ENCODE data around the gene SNAPC3.

The SNAPC3 gene

DNA sequence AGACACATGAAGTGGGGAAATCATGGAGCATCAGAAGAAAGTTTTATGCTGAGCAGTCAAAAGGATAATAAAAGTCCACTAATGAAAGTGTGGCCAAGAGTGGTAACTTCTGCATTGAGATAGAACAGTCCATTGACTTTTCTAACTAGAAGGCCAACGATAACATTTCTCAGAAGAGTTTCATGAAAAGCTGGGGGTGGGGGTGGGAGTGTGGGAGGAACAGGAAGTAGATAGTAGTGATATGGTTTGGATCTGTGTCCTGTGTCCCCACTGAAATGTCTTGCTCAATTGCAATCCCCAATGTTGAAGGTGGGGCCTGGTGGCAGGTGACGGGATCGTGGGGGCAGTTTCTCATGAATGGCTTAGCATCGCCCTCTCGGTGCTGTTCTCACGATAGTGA, 36.2 kb upstream of the SNAPC3 start:
- TF ChIP-seq, protein P1, sequence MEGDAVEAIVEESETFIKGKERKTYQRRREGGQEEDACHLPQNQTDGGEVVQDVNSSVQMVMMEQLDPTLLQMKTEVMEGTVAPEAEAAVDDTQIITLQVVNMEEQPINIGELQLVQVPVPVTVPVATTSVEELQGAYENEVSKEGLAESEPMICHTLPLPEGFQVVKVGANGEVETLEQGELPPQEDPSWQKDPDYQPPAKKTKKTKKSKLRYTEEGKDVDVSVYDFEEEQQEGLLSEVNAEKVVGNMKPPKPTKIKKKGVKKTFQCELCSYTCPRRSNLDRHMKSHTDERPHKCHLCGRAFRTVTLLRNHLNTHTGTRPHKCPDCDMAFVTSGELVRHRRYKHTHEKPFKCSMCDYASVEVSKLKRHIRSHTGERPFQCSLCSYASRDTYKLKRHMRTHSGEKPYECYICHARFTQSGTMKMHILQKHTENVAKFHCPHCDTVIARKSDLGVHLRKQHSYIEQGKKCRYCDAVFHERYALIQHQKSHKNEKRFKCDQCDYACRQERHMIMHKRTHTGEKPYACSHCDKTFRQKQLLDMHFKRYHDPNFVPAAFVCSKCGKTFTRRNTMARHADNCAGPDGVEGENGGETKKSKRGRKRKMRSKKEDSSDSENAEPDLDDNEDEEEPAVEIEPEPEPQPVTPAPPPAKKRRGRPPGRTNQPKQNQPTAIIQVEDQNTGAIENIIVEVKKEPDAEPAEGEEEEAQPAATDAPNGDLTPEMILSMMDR (IDR thresholded peaks at IDR 0.05; ENCODE audit: borderline replicate concordance, insufficient read depth, low read depth, low read length), result no peak
- no peak overlapping the region for H3K4me3 ChIP-seq (ENCODE audit: low read depth, low read length)

DNA sequence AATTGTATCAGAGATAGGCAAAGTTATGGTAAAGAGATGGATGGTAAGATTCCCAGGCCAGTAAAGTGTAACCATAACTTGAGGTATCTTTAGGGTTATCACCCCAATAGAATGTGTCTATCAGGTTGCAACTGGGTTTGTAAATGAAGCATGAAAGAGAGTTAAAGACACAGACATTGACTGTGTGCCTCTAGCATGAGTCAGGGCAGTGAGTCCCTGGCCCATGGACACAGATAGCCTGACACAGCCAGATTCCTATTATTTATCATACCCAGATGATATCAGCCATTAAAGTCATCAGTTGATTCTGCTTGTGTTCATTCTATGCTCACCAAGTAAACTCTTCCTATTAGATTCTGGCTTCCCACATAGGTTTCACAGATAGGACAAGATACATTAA, 33.5 kb upstream of the SNAPC3 start:
- no peak overlapping the region for H3K4me3 ChIP-seq (ENCODE audit: low read depth, low read length)
- TF ChIP-seq, protein P1 (IDR thresholded peaks at IDR 0.05; ENCODE audit: borderline replicate concordance, insufficient read depth, low read depth, low read length), result no peak

DNA sequence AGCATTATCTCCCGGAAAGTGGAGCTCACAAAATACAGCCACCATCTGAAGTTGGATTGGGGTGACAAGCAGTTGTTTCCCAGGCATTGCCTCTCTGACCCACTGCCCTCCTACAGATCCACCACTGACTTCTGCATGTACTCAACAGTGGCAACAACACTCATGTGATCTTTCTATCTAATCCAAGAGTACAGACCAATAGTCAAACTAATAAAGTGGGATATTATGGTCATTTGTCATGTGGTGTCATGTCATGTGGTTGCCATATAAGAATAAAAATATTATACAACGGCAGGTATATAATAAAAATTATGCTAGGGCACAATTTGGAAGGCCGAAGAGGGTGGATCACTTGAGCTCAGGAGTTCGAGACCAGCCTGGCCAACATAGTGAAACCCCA, 33.0 kb upstream of the SNAPC3 start:
- no peak overlapping the region for H3K4me3 ChIP-seq (ENCODE audit: low read depth, low read length)
- TF ChIP-seq, protein P1 (IDR thresholded peaks at IDR 0.05; ENCODE audit: borderline replicate concordance, insufficient read depth, low read depth, low read length), result no peak

DNA sequence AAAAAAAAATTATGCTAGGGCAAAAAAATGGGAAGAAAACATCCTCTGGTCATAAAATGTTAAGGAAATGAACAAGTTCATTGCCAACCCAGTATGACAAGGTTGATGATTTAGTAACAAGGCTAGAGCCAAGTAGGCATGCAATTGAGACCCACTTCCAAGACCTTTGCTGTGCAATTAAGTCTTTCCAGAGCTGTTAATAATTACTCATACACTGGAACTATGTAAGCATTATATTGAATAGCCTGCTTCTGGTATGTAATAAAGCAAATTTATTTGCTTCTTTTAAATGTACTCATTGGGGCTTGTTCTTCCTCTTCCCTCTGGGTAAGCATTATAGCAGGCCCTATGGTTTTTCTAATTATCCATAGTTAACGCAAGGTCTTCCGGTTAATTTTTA, 32.5 kb upstream of the SNAPC3 start:
- TF ChIP-seq, protein P1 (IDR thresholded peaks at IDR 0.05; ENCODE audit: borderline replicate concordance, insufficient read depth, low read depth, low read length), result no peak
- H3K4me3 ChIP-seq (ENCODE audit: low read depth, low read length), result no peak overlapping the region

DNA sequence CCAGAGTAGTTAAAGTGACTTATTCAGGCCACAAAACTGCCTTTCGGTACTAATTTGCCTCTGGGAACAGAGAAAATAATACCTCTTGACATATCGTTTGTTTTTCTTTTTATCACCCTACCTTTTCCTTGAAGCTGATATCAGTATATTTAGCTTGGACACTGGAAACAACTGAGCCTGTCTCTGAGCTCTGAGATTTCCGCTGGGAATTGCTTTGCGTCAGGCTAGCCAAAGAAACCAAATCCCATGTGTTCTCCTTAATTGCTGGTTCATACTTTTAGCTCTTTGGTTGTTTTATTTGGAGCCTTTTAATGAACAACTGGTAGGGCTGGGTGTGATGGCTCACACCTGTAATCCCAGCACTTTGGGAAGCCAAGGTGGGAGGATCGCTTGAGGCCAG, 30.3 kb upstream of the SNAPC3 start:
- TF ChIP-seq, protein P1 (IDR thresholded peaks at IDR 0.05; ENCODE audit: borderline replicate concordance, insufficient read depth, low read depth, low read length), result no peak
- H3K4me3 ChIP-seq (ENCODE audit: low read depth, low read length), result no peak overlapping the region

DNA sequence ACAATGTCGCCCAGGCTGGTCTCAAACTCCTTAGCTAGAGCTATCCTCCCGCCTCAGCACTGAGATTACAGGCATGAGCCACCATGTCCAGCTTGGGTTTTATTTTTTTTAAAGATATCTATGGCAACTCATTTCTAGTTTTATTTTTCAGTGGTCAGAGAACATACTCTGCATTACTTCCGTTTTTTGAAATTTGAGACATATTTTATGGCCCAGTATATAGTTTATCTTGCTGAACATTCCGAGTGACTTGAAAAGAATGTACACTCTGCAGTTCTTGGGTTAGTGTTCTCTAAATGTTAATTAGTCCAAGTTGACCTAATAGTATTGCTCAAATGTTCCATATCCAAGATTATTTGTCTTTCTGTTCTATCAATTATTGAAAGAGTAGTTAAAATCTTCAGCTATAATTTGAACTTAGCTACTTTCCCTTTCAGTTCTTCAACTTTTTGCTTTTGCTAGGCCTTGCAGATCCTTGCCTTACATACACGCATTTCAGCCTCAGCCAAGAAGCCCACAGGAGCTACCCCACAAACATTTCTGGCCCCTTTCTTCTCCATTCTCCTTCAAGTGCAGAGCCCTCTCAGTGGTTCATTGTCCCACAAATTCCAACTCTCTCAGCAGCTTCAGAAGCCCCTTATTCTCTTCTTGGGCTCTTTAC, 22.3 kb upstream of the SNAPC3 start:
- TF ChIP-seq, protein P1 (IDR thresholded peaks at IDR 0.05; ENCODE audit: borderline replicate concordance, insufficient read depth, low read depth, low read length), result no peak
- no peak overlapping the region for H3K4me3 ChIP-seq (ENCODE audit: low read depth, low read length)

DNA sequence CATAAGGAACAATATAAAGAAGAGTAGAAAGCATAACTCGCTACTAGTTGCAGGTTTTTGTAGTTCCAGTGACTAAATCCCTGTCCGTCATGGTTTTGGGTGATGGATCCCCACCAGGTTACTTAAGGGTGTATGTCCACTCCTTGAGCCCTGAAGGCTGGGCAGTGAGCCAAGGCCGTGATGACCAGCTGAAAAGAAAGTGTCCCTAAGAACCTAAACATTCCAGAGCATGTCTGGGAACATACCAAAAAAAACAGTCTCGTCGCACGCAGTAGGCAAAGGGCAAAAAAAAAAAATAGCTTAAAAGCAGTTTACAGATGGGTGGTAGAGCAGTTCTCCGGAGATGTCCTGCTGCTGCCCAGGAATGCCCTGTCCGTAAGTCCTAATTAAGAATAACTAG, 21.4 kb upstream of the SNAPC3 start:
- H3K4me3 ChIP-seq (ENCODE audit: low read depth, low read length), result no peak overlapping the region
- TF ChIP-seq, protein P1 (IDR thresholded peaks at IDR 0.05; ENCODE audit: borderline replicate concordance, insufficient read depth, low read depth, low read length), result no peak
